Activated effector memory CD4-positive, alpha-beta T cell treated with anti-CD3 and anti-CD28 coated beads, Interleukin-2, amount 50 U/mL, for 16 hours (primary cell): ENCODE data around the gene CATSPER3.
"Not testable (repeated sequence)": the region's sequence is repeated elsewhere in the genome, so short reads cannot be mapped to it uniquely, and the experiment has no call there.

Experiments
- DNase-seq: peaks from one replicate; pipeline ENCODE4 v3.0.0-alpha.2; 2020

Gene CATSPER3

DNA sequence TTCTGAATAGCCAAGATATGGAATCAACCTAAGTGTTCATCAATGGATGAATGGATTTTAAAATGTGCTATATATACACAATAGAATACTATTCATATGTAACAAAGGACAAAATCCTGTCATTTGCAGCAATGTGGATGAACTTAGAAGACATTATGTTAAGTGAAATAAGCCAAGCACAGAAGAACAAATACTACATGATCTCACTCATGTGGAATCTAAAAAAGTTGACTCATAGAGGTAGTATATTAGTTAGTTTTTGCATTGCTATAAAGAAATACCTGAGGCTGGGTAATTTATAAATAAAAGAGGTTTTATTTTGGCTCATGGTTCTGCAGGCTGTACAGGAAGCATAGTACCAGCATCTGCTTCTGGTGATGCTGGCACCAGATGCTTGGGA is 8.1 kb downstream of the CATSPER3 start:
- DNase-seq: no peak

DNA sequence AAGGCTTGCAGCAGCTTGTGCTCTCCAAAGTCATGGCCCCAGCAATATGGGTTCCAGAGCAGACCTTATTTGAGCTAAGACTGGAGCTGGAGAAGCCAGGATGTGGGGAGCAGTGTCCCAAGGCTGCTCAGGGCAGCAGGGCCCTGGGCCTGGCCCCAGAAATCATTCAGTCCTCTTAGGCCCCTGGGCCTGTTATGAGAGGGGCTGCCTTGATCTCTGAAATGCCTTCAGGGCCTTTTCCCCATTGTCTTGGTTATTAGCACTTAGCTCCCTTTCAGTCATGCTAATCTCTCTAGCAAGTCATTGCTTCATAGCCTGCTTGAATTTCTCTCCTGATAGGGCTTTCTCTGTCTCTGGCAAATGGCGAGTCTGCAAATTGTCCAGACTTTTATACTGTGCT is 9.1 kb downstream of the CATSPER3 start:
- DNase-seq: no peak

- no peak for DNase-seq
Measured at GRCh38 chr5:134979416-134979815, 11.7 kb downstream of the CATSPER3 start.

GRCh38 chr5:134982230-134982629 is 14.5 kb downstream of the CATSPER3 start:
- DNase-seq: no peak

DNA sequence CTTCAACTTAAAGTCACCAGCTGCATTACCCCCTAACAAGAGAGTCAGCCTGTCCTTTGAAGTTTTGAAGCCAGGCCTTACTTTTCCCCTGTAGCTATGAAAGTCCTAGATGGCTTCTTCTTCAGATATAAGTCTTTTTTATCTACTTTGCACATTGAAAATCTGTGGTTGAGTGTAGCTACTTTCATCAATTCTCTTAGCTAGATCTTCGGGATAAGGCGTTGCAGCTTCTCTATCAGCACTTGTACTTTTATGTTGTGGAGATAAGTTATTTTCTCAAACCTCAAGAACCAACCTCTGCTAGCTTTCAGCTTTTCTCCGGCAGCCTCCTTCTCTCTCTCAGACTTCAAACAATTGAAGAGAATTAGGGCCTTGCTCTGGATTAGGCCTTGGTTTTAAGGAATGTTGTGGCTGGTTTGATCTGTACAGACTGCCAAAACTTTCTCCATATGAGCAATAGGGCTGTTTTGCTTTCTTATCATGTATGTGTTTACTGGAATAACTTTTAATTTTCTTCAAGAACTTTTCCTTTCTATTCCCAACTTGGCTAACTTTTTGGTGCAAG is 21.6 kb downstream of the CATSPER3 start:
- DNase-seq: no peak

- DNase-seq: not testable (repeated sequence)
Measured at GRCh38 chr5:134990183-134990582, 22.5 kb downstream of the CATSPER3 start.

GRCh38 chr5:134992148-134992547 is 24.4 kb downstream of the CATSPER3 start:
- DNase-seq: no peak

DNA sequence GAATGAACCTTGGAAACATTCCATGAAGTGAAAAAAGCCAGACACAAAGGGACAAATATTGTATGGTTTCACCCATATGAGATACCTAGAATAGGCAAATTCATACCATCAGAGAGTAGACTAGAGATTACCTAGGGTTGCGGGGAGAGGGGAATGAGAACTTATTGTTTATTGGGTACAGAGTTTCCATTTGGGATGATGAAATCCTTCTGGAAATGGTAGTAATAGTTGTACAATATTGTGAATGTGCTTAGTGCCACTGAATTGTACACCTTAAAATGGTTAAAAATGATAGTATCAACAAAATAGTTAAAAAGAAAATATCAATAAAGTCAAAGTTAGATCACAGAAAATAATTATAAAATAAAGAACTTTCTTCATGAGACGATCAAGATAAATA is 25.5 kb downstream of the CATSPER3 start:
- DNase-seq: no peak

DNA sequence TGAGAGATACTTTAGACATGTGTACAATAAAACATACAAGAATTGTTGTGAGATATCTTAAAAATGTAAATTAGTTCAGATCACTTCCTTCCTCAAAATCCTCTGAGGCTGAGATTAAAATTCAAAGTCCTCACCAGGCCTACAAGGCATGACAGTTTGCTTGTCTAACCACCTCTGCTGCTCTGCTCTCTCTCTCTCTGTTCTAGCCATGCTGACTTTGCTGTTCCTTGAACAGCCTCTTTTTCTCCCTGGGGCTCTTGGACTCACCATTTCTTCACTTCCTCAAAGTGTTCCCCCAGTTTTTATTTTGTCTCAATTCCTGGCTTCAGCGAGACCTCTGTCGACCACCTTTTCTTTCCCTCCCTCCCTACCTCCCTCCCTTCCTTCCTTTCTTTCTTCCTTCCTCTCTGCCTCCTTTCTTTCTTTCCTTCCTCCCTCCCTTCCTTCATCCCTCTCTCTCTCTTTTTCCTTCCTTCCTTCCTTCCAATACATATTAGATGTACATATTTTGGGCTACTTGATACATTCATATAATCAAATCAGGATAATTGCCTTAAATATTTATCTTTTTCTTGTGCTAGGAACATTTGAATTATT is 27.0 kb downstream of the CATSPER3 start:
- no peak for DNase-seq

DNA sequence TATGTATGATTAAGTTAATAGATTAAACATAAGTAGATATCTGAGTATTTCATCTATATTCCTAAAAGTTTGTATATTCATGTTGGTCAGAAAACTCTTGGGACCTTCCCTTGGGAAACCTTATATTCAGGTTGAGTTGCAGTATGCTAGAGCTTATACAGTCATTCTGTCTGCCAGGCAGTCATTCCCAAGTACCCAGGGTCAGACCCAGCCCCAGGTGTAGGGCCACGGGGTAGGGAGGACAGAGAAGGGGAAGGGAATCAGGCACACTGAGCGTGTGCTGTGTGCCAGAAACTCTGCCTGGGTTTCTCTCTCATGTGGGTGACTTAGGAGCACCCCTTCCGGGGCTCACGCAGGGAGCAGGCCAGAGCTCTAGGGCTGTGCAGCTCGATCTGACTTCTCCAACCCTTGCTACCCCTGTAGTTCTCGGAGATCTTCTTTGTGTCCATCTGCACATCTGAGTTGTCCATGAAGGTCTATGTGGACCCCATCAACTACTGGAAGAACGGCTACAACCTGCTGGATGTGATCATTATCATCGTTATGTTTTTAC is 28.2 kb downstream of the CATSPER3 start:
- no peak for DNase-seq

DNA sequence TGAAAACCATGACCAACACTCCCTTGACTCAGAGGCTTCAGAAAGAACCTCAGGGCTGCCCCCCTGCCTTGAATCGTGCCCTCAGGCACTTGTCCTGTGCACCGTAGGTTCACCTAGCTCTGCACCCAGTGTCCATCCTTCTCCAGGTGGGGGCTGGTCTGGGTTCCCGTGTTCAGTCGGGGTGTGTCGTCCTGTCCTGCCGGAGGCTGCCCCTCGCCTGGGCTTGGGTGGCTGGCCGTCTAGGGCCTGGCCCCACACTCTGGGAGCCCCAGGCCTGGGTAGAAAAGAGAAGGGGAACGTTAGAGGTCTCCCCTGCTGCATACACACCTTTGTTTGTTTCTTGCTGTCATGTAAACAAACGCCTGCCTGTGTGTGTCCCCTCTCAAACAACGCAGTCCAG is 29.3 kb downstream of the CATSPER3 start:
- no peak for DNase-seq

DNA sequence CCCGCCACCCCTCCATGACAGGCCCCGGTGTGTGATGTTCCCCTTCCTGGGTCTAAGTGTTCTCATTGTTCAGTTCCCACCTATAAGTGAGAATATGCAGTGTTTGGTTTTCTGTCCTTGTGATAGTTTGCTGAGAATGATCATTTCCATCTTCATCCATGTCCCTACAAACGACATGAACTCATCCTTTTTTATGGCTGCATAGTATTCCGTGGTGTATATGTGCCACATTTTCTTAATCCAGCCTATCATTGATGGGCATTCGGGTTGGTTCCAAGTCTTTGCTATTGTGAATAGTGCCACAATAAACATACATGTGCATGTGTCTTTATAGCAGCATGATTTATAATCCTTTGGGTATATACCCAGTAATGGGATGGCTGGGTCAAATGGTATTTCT is 30.4 kb downstream of the CATSPER3 start:
- DNase-seq: not testable (repeated sequence)

- no peak for DNase-seq
Measured at GRCh38 chr5:135004376-135004775, 36.7 kb downstream of the CATSPER3 start.

DNA sequence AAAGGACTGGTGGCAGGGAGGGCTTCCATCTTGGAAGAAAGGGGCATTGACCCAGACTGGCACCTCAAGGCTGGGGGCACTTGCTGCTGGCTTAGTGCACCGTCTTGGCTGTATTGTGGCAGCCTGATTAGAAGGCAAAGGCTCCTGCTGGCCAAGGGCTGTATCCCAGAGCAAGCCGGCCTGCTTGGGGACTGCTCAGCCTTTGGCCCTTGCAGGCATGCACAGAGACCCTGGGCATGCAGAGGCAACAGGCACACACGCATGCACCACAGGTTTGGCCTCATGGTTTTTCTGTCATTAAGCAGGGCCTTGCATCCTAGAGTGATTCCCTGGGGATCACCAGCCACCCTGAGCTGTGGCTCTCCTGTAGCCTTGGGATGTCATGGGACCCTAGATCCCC is 37.4 kb downstream of the CATSPER3 start:
- DNase-seq: no peak

DNA sequence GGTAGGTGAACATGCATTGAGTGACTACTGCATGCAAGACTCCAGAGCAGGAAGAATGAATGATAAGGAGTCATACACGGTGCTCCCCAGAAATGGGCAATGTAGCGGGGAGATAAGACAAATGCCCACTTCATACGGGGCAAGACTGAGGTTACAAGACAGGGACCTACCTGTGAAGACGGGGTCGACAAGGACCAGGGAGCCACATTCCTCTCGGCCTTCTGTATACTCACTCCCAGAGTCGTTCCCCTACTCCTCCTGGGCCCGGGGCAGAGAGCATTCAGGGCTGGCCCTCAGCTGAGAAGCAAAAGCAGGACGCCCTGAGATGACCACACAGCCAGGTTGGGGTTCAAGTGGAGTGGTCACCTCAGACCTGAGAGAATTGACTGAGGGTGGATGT is 39.6 kb downstream of the CATSPER3 start:
- DNase-seq: no peak

DNA sequence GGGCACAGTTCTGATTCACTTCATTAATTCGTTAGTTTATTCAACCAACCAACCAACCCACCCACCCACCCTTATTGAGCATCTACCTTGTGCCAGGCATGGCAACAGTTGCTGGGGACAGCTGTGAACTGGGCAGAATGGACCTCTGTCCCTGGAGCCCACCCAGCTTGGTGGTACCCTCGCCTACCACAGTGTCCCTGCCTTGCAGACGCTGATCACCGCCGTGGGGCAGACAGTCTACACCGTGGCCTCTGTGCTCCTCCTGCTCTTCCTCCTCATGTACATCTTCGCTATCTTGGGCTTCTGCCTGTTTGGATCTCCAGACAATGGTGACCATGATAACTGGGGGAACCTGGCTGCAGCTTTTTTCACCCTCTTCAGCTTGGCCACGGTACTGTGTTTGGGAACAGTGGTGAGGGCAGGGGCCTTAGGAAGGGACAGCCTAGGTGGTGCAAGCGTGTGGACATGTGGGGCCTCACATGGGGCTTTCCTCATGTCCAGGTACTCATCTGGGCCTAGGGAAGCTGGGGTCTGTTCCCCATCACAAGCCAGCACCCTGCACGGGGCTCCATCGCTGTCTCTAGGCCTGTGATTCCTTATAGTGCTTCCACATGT is 40.1 kb downstream of the CATSPER3 start:
- DNase-seq: no peak

GRCh38 chr5:135008556-135008955 is 40.8 kb downstream of the CATSPER3 start:
- DNase-seq: no peak

DNA sequence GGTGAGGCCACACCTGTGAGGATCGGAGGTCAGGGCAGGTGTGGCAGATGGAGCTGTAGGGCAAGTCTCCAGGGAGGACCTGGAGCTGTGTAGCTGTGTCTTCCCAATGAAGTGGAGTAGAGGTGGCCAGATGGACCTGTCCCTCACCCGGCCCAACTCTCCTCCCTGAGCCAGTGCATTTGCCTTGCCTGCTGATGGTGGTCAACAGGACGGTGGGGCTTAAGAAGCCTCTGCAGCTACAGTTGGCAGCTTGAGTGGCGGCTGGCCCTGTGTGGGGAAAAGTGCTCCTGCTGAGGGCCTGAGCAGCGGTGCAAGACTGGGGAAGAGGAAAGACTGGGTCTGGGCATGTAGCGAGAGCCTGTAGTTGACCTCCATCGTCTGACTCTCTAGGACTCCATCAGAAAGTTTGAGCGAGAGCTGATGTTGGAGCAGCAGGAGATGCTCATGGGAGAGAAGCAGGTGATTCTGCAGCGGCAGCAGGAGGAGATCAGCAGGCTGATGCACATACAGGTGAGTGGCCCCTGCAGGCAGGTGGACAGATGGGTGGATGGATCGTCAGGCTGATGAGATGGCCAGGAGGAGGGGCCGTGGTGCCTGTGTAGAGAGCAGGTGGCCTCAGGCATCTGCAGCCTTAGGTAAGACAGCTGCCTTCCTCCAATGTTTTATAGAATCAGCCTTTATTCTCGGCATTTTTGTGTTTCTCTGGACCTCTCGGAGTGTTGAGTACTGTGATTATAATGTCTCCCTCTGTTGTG is 41.5 kb downstream of the CATSPER3 start:
- DNase-seq: no peak

- no peak for DNase-seq
Measured at GRCh38 chr5:135009736-135010501, 42.2 kb downstream of the CATSPER3 start.

- DNase-seq: no peak
Measured at GRCh38 chr5:135010502-135011354, 43.0 kb downstream of the CATSPER3 start.

GRCh38 chr5:135011355-135012032 is 43.8 kb downstream of the CATSPER3 start:
- no peak for DNase-seq
